ACC112 (cell line): Measurements from ENCODE around the gene MEF2A.
A peak's percentile ranks its signal among the peaks of the same experiment; 100 is the strongest.

Source experiments
- H2AFZ ChIP-seq: fragments of 200-600 bp; sonication (generic); one replicate; pipeline ENCODE4 v1.6.0; 2017; ENCODE audit warnings: antibody characterized with exemption, low read length; ENCODE audit not compliant: unreplicated experiment
- H3K27ac ChIP-seq: fragments of 200-600 bp; sonication (generic); 2 replicates; pipeline ENCODE4 v1.5.1; 2014; ENCODE audit warnings: low read depth, mild to moderate bottlenecking, antibody characterized with exemption, low read length, moderate library complexity
- H3K27me3 ChIP-seq: fragments of 200-600 bp; sonication (generic); 2 replicates; pipeline ENCODE4 v1.6.1; 2014; ENCODE audit warnings: mild to moderate bottlenecking, antibody characterized with exemption, low read length, moderate library complexity, mixed read lengths; ENCODE audit not compliant: insufficient read depth
- H3K36me3 ChIP-seq: fragments of 200-600 bp; sonication (generic); 2 replicates; pipeline ENCODE4 v1.6.1; 2016; ENCODE audit warnings: mild to moderate bottlenecking, antibody characterized with exemption, low read length, moderate library complexity, mixed read lengths; ENCODE audit not compliant: insufficient read depth
- H3K4me1 ChIP-seq: fragments of 200-600 bp; sonication (generic); one replicate; pipeline ENCODE4 v1.6.1; 2016; ENCODE audit warnings: low read length, mixed read lengths; ENCODE audit not compliant: insufficient read depth, unreplicated experiment, control insufficient read depth
- H3K4me3 ChIP-seq: fragments of 200-600 bp; sonication (generic); 2 replicates; pipeline ENCODE4 v1.5.1; 2014; ENCODE audit warnings: mild to moderate bottlenecking, low read depth, low read length
- H3K79me2 ChIP-seq: fragments of 200-600 bp; sonication (generic); one replicate; pipeline ENCODE4 v1.6.0; 2016; ENCODE audit warnings: low read length; ENCODE audit not compliant: control insufficient read depth, unreplicated experiment, insufficient read depth

Gene MEF2A

GRCh38 chr15:99584081-99584600, 18.4 kb downstream of the MEF2A start:
- Histone ChIP-seq H3K36me3 (peaks cover 30% of the 10 kb centered on the region), H3K27ac (no peak overlapping the region), H3K4me3 (no peak overlapping the region), H3K79me2 (peaks cover 94% of the 10 kb centered on the region), H3K4me1 (peaks cover 9% of the 10 kb centered on the region), H3K27me3 (no peaks in the 10 kb centered on the region), H2AFZ (no peak overlapping the region)

- Histone ChIP-seq H3K4me3 (no peak overlapping the region), H3K27ac (no peak overlapping the region), H3K4me1 (no peaks in the 10 kb centered on the region), H3K79me2 (peaks cover 92% of the 10 kb centered on the region), H3K27me3 (no peaks in the 10 kb centered on the region), H3K36me3 (peaks cover 30% of the 10 kb centered on the region), H2AFZ (no peak overlapping the region)
These were observed 20.3 kb downstream of the MEF2A start for GRCh38 chr15:99586121-99586520.

- H3K4me3 ChIP-seq = no peak overlapping the region
- H3K27ac ChIP-seq = no peak overlapping the region
- no peak overlapping the region for H2AFZ ChIP-seq
- H3K36me3 ChIP-seq = peaks cover 19% of the 10 kb centered on the region
- no peaks in the 10 kb centered on the region for H3K27me3 ChIP-seq
- H3K79me2 ChIP-seq = peaks cover 91% of the 10 kb centered on the region
- peaks cover 6% of the 10 kb centered on the region for H3K4me1 ChIP-seq
These were observed 24.0 kb downstream of the MEF2A start for GRCh38 chr15:99589801-99590200.

- Histone ChIP-seq H2AFZ (no peak overlapping the region), H3K79me2 (peaks cover 91% of the 10 kb centered on the region), H3K27ac (no peak overlapping the region), H3K36me3 (peaks cover 12% of the 10 kb centered on the region), H3K4me3 (no peak overlapping the region), H3K4me1 (peaks cover 6% of the 10 kb centered on the region), H3K27me3 (no peaks in the 10 kb centered on the region)
These were observed 25.3 kb downstream of the MEF2A start for GRCh38 chr15:99590913-99591646.

GRCh38 chr15:99592145-99592791, 26.5 kb downstream of the MEF2A start:
- Histone ChIP-seq H3K27ac (no peak overlapping the region), H3K4me1 (peaks cover 6% of the 10 kb centered on the region), H3K27me3 (no peaks in the 10 kb centered on the region), H2AFZ (no peak overlapping the region), H3K36me3 (peaks cover 5% of the 10 kb centered on the region; the same call in 1 of the 2 replicates), H3K79me2 (peaks cover 87% of the 10 kb centered on the region), H3K4me3 (no peak overlapping the region)

- Histone ChIP-seq H3K79me2 (peaks cover 84% of the 10 kb centered on the region), H2AFZ (no peak overlapping the region), H3K27ac (no peak overlapping the region), H3K4me1 (peaks cover 6% of the 10 kb centered on the region), H3K36me3 (peaks cover 4% of the 10 kb centered on the region; the same call in 1 of the 2 replicates), H3K27me3 (no peaks in the 10 kb centered on the region), H3K4me3 (no peak overlapping the region)
These were observed 27.3 kb downstream of the MEF2A start for GRCh38 chr15:99593070-99593469.

- peaks cover 76% of the 10 kb centered on the region for H3K79me2 ChIP-seq
These were observed 29.1 kb downstream of the MEF2A start for GRCh38 chr15:99594916-99595315.

GRCh38 chr15:99598296-99598695, 32.5 kb downstream of the MEF2A start:
- Histone ChIP-seq H2AFZ (no peak overlapping the region), H3K4me3 (no peak overlapping the region), H3K79me2 (peaks cover 75% of the 10 kb centered on the region), H3K36me3 (peaks cover 34% of the 10 kb centered on the region), H3K4me1 (no peaks in the 10 kb centered on the region), H3K27me3 (no peaks in the 10 kb centered on the region), H3K27ac (no peak overlapping the region)

More at GRCh38 chr15:99594916-99595315, 29.1 kb downstream of the MEF2A start:
- H3K27me3 ChIP-seq = no peaks in the 10 kb centered on the region
- no peak overlapping the region for H3K4me3 ChIP-seq
- peaks cover 20% of the 10 kb centered on the region for H3K36me3 ChIP-seq
- no peak overlapping the region for H2AFZ ChIP-seq
- no peak overlapping the region for H3K27ac ChIP-seq
- peaks cover 6% of the 10 kb centered on the region for H3K4me1 ChIP-seq

- Histone ChIP-seq H3K4me3 (no peak overlapping the region), H3K36me3 (peaks cover 26% of the 10 kb centered on the region), H3K27ac (peak overlapping the region; percentile 54), H3K79me2 (peaks cover 74% of the 10 kb centered on the region), H3K4me1 (peaks cover 21% of the 10 kb centered on the region), H3K27me3 (no peaks in the 10 kb centered on the region), H2AFZ (no peak overlapping the region)
These were observed 38.0 kb downstream of the MEF2A start for GRCh38 chr15:99603828-99604227.

- H3K4me1 ChIP-seq = peaks cover 21% of the 10 kb centered on the region
- H3K27ac ChIP-seq = no peak overlapping the region
- no peak overlapping the region for H3K4me3 ChIP-seq
- no peaks in the 10 kb centered on the region for H3K27me3 ChIP-seq
- H2AFZ ChIP-seq = no peak overlapping the region
- H3K36me3 ChIP-seq = peaks cover 18% of the 10 kb centered on the region
- H3K79me2 ChIP-seq = peaks cover 78% of the 10 kb centered on the region
These were observed 39.1 kb downstream of the MEF2A start for GRCh38 chr15:99604865-99605264.
